ENCODE data around the gene ESRRB. TPM values are rescaled to one million over a fixed set of nuclear protein-coding genes. Genes with fewer than 3 reads are reported as not detected.

The ESRRB gene
- total RNA-seq (ENCODE audit: low replicate concordance), result not detected in 2 replicates

DNA sequence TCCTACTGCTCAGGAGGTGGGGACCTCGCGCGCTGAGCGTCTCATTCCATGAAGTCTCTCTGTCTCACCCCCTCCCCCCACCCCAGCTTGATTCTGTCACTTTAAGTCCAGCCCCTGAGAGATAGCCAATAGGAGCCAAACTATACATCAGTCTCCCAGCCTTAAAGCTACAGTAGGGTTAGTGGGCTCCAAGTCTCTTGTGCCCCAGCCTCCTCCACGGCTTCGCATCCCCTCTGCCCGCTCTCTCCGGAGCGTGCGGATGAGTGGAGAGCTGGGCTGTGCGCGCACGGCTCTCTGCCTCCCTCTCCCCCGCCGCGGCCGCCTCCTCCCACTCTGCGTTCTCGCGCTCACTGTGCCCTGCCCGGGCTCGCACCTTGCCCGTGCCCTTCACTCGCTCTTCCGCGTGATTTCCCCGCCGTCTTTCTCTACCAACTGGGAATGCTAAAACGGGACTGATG, at the start of gene ESRRB:
Gene ESRRB, plus strand, starts transcription at position 191 of the 458 bp plus-strand sequence. Its CDS starts 265 bp downstream, at position 456.
- DNase-seq (ENCODE audit: low read depth), result no peak
- TF ChIP-seq, protein P1, sequence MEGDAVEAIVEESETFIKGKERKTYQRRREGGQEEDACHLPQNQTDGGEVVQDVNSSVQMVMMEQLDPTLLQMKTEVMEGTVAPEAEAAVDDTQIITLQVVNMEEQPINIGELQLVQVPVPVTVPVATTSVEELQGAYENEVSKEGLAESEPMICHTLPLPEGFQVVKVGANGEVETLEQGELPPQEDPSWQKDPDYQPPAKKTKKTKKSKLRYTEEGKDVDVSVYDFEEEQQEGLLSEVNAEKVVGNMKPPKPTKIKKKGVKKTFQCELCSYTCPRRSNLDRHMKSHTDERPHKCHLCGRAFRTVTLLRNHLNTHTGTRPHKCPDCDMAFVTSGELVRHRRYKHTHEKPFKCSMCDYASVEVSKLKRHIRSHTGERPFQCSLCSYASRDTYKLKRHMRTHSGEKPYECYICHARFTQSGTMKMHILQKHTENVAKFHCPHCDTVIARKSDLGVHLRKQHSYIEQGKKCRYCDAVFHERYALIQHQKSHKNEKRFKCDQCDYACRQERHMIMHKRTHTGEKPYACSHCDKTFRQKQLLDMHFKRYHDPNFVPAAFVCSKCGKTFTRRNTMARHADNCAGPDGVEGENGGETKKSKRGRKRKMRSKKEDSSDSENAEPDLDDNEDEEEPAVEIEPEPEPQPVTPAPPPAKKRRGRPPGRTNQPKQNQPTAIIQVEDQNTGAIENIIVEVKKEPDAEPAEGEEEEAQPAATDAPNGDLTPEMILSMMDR (IDR thresholded peaks at IDR 0.05; ENCODE audit: insufficient read depth, low read length), result no peak
- peak within 1 kb of the TSS; percentile 40 for H3K4me3 ChIP-seq (ENCODE audit: low read depth, low read length)

DNA sequence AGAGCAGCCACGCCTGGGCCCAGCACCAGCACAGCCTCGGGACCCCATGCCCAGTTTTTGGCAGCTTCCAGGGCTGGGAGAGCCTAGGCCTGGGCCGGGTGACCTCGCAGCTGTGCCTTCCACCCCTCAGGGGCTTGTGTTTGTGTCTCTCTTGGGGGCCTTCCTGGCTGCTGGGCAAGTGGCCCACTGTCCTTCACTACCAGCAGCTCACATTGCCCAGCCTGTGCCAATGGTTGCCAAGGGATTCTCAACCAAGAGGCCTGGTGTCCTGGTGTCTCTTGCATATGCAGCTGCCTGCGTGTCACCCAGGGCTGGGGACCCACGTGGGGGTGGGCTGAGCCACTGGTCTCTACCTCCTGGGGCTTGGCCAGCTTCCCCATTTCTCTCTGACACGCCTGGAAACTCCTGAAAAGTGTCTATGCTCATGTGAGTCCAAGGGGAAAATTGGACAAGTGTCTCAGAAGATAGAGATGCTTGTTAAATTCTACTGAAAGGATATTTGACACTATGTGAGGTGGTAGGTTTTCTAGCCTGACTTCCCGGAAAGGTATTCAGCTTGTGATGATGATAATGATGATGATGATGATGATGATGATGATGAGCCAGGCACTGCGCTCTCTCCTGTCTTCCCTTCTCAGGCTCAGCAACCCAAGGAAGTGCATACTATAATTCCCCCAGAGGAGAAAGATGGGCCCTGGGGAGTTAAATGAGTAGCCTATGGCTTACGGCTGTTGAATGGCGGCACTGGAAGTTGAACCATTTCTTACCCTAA, 48.8 kb upstream of the ESRRB start:
- no peak overlapping the region for H3K4me3 ChIP-seq (ENCODE audit: low read depth, low read length)
- DNase-seq (ENCODE audit: low read depth), result no peak
- TF ChIP-seq, protein P1 (IDR thresholded peaks at IDR 0.05; ENCODE audit: insufficient read depth, low read length), result no peak

GRCh38 chr14:76328457-76329137, 47.3 kb upstream of the ESRRB start:
- TF ChIP-seq, protein P1 (IDR thresholded peaks at IDR 0.05; ENCODE audit: insufficient read depth, low read length), result no peak
- H3K4me3 ChIP-seq (ENCODE audit: low read depth, low read length), result no peak overlapping the region
- DNase-seq (ENCODE audit: low read depth), result no peak

DNA sequence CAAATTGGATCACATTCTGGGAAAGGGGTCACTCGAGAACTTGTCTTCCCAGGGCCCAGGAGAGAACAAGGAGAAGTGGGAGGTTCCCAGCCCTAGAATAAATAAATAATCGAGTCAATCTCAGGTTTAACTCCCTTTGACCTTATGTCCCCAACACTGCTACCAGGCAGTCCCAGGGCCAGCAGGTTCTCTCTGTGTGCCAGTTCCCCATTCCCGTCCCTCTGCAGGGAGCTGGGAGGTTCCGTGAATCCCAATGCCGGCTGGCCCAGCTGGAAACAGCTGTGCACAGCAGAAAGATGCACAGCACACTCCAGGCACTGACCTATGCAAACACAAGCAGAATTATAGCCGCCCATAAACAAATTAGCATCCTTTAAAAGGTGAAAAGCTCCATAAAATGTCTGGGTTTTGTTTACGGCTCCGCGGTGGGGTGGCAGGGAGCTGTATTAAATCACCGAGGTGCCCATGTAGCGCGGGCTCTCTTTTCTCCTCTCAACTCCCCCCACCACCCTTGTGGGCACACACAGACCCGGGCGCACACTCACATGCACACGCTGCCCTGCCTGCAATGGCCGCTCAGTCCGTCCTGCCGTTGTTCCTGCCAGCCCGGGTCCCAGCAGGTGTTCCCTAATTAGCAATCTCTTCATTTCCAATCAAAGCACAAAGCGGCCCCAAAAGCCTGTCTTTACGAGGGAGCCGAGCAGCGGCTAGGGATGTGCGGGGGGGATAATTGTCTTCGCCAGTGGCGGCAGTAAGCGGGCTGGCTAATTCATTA, 46.6 kb upstream of the ESRRB start:
- TF ChIP-seq, protein P1 (IDR thresholded peaks at IDR 0.05; ENCODE audit: insufficient read depth, low read length), result no peak
- DNase-seq (ENCODE audit: low read depth), result no peak
- no peak overlapping the region for H3K4me3 ChIP-seq (ENCODE audit: low read depth, low read length)

- TF ChIP-seq, protein P1 (IDR thresholded peaks at IDR 0.05; ENCODE audit: insufficient read depth, low read length), result no peak
- no peak overlapping the region for H3K4me3 ChIP-seq (ENCODE audit: low read depth, low read length)
- DNase-seq (ENCODE audit: low read depth), result no peak
Observed at GRCh38 chr14:76329951-76330350, 46.0 kb upstream of the ESRRB start.

Measured in fibroblast of the aortic adventitia (primary cell).